Tibial nerve (tissue), 4 donors: ENCODE data around the gene ENDOU. TPM values are rescaled to one million over a fixed set of nuclear protein-coding genes. Genes with fewer than 3 reads are reported as not detected.

Experiments used
- DNase-seq, 2 donors: peaks; one replicate each; pipeline ENCODE4 v3.0.0-alpha.2; 2019; ENCODE audit warnings: low spot score in 2 of 2
- H3K27ac ChIP-seq, 4 donors: fragments of 200-600 bp; sonication (generic) in 3 of 4; one replicate each; pipeline ENCODE4 v1.5.1; 2017 to 2019; ENCODE audit warnings: mild to moderate bottlenecking in 1 of 4
- H3K27me3 ChIP-seq, 2 donors: fragments of 200-600 bp; sonication (generic) in 1 of 2; one replicate each; pipeline versions ENCODE4 v1.5.1 to v1.6.0; 2017 to 2019
- H3K36me3 ChIP-seq, 3 donors: fragments of 200-600 bp; sonication (generic); one replicate each; pipeline ENCODE4 v1.5.1; 2018 to 2019
- H3K4me1 ChIP-seq, 4 donors: fragments of 200-600 bp; sonication (generic) in 3 of 4; one replicate each; pipeline ENCODE4 v1.5.1; 2017 to 2019
- H3K4me3 ChIP-seq, 4 donors: fragments of 200-600 bp; sonication (generic) in 3 of 4; one replicate each; pipeline ENCODE4 v1.5.1; 2017 to 2019; ENCODE audit warnings: mild to moderate bottlenecking in 1 of 4, moderate library complexity in 1 of 4
- H3K9me3 ChIP-seq, 4 donors: fragments of 200-600 bp; sonication (generic) in 3 of 4; one replicate each; pipeline ENCODE4 v1.5.1; 2017 to 2019
- EP300 ChIP-seq, 2 donors: sonication (generic); formaldehyde crosslinking; IDR thresholded peaks; one replicate each; pipeline ENCODE4 v1.6.1; 2017; ENCODE audit warnings: antibody characterized with exemption in 2 of 2, mild to moderate bottlenecking in 1 of 2
- POLR2A ChIP-seq, 2 donors: fragments of 450-650 bp; IDR thresholded peaks; one replicate each; pipeline ENCODE4 v1.6.1; 2017; ENCODE audit warnings: antibody characterized with exemption in 2 of 2, mild to moderate bottlenecking in 2 of 2, moderate library complexity in 2 of 2
- WGBS, 2 donors: methylation state at CpG; one replicate each; pipeline ENCODE4 v1.1.5; 2018; 5-methylcytosine and 5-hydroxymethylcytosine counted together
- total RNA-seq, 4 donors: library from RNA; depleted of rRNA; stranded (reverse); fragments of >200 nt; gene quantifications; one replicate each; pipeline ENCODE4 v1.1.0, GENCODE V29; 2016
- TF ChIP-seq, protein P1 (sequence below), 5 experiments: fragments of 200-600 bp in 3 of 5; fragments of 450-650 bp in 2 of 5; sonication (generic) in 3 of 5; IDR thresholded peaks; one replicate each; pipeline ENCODE4 v1.5.1; 2016 to 2019; ENCODE audit warnings: antibody characterized with exemption in 5 of 5, mild to moderate bottlenecking in 3 of 5, moderate library complexity in 2 of 5

Gene ENDOU
- total RNA-seq, 4 donors from 2014 or later, result 0.30 to 1.2 (median 0.42) TPM; not detected in 1

DNA sequence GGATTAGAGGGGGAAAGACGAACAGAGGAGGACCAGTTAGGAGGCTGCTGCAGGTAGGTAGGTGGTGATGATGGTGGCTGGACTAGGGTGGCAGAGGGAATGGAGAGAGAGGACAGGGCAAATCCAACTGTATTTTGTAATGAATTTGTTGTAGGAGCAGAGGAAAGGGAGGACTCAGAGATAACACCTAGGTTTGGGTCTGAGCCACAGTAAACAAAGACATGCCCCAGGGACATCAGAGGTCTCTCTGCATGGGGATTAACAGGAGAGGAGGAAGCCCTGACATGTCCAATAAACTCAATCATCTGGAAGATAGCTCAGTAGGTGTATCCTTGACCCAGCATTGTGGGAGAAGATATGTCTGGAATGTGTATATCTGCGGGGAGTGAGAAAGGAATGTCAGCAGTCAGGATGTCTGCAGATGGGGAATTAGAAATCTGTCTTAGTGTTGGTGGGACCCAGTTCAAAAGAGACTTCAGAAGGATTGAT lies 43.1 kb upstream of the ENDOU start:
- no peak for DNase-seq
- Histone ChIP-seq H3K27me3 (no peaks in the 10 kb centered on the region), H3K9me3 (no peaks in the 10 kb centered on the region), H3K4me1 (peaks cover 0 to 18% (median 0%) of the 10 kb centered on the region in 4 donors), H3K4me3 (no peak overlapping the region), H3K27ac (no peak overlapping the region), H3K36me3 (no peaks in the 10 kb centered on the region)
- 50 to 58% methylated on average over 2 of the region's 2 CpGs for WGBS, 2 donors
- no peak for TF ChIP-seq POLR2A (IDR thresholded peaks at IDR 0.05)
- TF ChIP-seq, protein P1, sequence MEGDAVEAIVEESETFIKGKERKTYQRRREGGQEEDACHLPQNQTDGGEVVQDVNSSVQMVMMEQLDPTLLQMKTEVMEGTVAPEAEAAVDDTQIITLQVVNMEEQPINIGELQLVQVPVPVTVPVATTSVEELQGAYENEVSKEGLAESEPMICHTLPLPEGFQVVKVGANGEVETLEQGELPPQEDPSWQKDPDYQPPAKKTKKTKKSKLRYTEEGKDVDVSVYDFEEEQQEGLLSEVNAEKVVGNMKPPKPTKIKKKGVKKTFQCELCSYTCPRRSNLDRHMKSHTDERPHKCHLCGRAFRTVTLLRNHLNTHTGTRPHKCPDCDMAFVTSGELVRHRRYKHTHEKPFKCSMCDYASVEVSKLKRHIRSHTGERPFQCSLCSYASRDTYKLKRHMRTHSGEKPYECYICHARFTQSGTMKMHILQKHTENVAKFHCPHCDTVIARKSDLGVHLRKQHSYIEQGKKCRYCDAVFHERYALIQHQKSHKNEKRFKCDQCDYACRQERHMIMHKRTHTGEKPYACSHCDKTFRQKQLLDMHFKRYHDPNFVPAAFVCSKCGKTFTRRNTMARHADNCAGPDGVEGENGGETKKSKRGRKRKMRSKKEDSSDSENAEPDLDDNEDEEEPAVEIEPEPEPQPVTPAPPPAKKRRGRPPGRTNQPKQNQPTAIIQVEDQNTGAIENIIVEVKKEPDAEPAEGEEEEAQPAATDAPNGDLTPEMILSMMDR (IDR thresholded peaks at IDR 0.05), result no peak
- no peak for TF ChIP-seq EP300 (IDR thresholded peaks at IDR 0.05)

DNA sequence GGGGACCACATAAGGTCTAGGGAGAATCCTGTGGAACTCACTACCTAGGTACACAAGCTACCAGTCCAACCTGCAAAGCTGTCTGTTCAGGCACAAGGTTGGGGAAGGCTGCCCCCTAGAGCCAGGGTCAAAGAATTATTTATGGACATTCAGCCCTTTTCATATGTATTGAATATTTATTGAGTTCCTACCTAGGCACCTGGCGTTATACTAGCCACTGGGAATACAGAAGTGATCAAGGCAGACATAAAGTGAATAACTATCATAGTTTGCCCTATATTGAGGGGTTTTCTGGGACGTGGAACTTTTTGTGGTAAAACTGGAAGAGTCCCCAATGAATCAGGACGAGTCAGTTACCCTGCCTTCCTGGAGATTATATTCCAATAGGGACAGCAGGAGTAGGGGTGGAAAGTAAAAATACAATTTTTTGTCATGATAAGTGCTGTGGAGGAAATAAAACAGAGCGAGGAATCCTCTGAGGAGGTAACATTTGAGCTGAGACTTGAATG lies 42.0 kb upstream of the ENDOU start:
- H3K4me1 ChIP-seq, result peaks cover 0 to 14% (median 0%) of the 10 kb centered on the region in 4 donors
- no peak overlapping the region for H3K27ac ChIP-seq
- no peaks in the 10 kb centered on the region for H3K36me3 ChIP-seq
- DNase-seq, result no peak
- no peaks in the 10 kb centered on the region for H3K27me3 ChIP-seq
- 52% methylated on average over 4 of the region's 4 CpGs for WGBS, 2 donors
- no peak overlapping the region for H3K4me3 ChIP-seq
- H3K9me3 ChIP-seq, result no peaks in the 10 kb centered on the region
- TF ChIP-seq EP300 (IDR thresholded peaks at IDR 0.05), result no peak
- TF ChIP-seq, protein P1 (IDR thresholded peaks at IDR 0.05), result peak; percentile 44 to 68 (median 52)

DNA sequence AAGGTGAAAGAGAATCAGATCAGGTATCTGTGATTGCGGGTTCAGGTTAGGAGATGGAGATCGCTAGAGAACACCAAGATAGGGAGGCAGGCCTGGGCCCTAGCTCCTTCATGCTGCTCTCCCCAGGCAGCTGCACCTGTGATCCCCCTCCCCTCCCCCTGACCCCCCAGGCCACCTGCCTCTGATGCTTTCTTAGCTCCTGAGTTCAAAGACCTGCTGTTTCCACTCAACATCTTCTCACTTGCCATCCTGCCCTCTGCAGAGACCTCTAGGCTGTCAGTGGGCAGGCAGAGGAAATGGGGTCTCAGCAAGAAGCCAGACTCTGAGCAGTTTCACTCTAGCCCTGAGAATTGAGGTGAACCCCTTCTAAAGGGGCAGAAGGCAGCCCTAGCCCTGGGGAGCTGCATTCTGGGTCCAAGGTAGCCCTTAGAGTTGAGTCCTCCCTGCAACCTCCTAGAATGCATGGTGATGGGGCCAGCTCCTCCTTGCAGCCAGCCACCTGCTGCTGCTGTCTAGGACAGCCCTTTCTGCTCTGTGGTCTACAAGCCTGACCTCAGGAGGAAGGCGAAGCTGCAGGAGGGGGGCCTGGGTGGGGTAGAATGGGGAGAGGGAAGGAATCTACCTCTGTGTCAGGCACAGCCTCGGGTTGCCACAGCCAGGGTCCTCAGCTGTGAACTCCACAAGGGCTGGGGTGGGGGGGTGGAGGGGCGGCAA lies 41.4 kb upstream of the ENDOU start:
- Histone ChIP-seq H3K27me3 (no peaks in the 10 kb centered on the region), H3K9me3 (no peaks in the 10 kb centered on the region), H3K4me1 (peaks cover 0 to 12% (median 0%) of the 10 kb centered on the region in 4 donors), H3K36me3 (no peaks in the 10 kb centered on the region), H3K4me3 (no peak overlapping the region), H3K27ac (no peak overlapping the region)
- WGBS, 2 donors, result 64 to 79% methylated on average over 5 of the region's 5 CpGs
- DNase-seq, result no peak
- no peak for TF ChIP-seq EP300 (IDR thresholded peaks at IDR 0.05)
- no peak for TF ChIP-seq POLR2A (IDR thresholded peaks at IDR 0.05)
- TF ChIP-seq, protein P1 (IDR thresholded peaks at IDR 0.05), result no peak

DNA sequence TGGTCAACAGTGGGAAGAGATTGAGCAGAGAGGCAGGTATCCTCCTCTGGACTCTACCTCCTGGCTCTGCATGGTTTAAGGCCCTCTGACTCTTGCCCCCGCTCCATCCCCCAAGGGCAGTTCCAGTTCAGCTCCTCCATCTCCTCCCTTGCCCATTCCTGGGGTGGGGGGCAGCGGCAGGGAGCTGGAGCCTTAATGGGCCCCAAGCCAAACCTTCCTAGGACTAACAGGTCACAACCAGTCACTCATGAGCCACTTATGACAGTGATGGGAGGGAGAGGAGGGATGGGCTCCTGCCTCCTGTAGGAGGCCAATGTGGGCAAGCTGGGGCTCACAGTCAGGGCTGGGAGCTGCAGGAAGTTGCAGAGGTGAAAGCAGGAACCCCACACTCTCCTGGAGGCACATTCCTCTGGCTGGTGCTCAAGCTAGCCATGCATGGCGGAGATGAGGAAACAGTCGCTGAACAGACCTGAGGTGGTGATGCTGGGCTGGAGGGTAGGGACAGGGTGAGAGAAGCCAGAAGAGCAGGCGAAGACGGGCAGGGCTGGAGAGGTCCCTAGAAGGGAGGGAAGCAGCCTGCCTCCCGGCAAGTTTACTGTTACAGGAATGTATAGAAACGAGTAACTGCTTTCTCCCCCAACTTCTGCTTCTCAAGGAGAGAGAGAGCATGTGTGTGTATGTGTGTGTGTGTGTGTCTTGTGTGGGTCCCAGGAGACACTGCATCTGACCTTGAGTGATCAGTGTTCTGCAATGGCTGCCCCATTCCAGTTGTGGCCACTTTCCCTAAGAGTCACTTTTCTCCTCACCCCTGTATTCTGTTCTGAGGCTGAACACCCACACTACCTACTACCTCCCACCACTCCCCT lies 38.4 kb upstream of the ENDOU start:
- Histone ChIP-seq H3K27me3 (no peaks in the 10 kb centered on the region), H3K4me1 (peaks cover 0 to 14% (median 6%) of the 10 kb centered on the region in 4 donors), H3K9me3 (no peaks in the 10 kb centered on the region), H3K36me3 (no peaks in the 10 kb centered on the region), H3K27ac (no peak overlapping the region), H3K4me3 (no peak overlapping the region)
- TF ChIP-seq, protein P1 (IDR thresholded peaks at IDR 0.05), result no peak
- TF ChIP-seq POLR2A (IDR thresholded peaks at IDR 0.05) (no peak), EP300 (IDR thresholded peaks at IDR 0.05) (no peak)
- no peak for DNase-seq
- WGBS, 2 donors, result 76 to 79% methylated on average over 7 to 8 of the region's 8 CpGs
